ENCODE data around the gene PRMT7.

GRCh38 chr16:68374961-68375660 is 64.3 kb downstream of the PRMT7 start:
- TF ChIP-seq CTCF (optimal IDR thresholded peaks at IDR 0.05 in 1 of 3, IDR thresholded peaks at IDR 0.05 in 1 of 3, conservative IDR thresholded peaks at IDR 0.05 in 1 of 3; ENCODE audit: extremely low read depth in 1 of 3, insufficient read depth in 2 of 3, low read length in 3 of 3) (peak in 1 of 3 experiments; percentile 4), EZH2 (IDR thresholded peaks at IDR 0.05; ENCODE audit: low read length) (no peak)

Data from keratinocyte (primary cell).